Middle frontal gyrus (tissue), 1 donor: ENCODE data around the gene NLRX1.
"Not testable (repeated sequence)": the region's sequence is repeated elsewhere in the genome, so short reads cannot be mapped to it uniquely, and the experiment has no call there.

Experiments used
- DNase-seq: peaks from one replicate; pipeline ENCODE4 v3.0.0-alpha.2; 2015; ENCODE audit warnings: low spot score; ENCODE audit errors: extremely low spot score

NLRX1 gene, protein sequence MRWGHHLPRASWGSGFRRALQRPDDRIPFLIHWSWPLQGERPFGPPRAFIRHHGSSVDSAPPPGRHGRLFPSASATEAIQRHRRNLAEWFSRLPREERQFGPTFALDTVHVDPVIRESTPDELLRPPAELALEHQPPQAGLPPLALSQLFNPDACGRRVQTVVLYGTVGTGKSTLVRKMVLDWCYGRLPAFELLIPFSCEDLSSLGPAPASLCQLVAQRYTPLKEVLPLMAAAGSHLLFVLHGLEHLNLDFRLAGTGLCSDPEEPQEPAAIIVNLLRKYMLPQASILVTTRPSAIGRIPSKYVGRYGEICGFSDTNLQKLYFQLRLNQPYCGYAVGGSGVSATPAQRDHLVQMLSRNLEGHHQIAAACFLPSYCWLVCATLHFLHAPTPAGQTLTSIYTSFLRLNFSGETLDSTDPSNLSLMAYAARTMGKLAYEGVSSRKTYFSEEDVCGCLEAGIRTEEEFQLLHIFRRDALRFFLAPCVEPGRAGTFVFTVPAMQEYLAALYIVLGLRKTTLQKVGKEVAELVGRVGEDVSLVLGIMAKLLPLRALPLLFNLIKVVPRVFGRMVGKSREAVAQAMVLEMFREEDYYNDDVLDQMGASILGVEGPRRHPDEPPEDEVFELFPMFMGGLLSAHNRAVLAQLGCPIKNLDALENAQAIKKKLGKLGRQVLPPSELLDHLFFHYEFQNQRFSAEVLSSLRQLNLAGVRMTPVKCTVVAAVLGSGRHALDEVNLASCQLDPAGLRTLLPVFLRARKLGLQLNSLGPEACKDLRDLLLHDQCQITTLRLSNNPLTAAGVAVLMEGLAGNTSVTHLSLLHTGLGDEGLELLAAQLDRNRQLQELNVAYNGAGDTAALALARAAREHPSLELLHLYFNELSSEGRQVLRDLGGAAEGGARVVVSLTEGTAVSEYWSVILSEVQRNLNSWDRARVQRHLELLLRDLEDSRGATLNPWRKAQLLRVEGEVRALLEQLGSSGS

DNA sequence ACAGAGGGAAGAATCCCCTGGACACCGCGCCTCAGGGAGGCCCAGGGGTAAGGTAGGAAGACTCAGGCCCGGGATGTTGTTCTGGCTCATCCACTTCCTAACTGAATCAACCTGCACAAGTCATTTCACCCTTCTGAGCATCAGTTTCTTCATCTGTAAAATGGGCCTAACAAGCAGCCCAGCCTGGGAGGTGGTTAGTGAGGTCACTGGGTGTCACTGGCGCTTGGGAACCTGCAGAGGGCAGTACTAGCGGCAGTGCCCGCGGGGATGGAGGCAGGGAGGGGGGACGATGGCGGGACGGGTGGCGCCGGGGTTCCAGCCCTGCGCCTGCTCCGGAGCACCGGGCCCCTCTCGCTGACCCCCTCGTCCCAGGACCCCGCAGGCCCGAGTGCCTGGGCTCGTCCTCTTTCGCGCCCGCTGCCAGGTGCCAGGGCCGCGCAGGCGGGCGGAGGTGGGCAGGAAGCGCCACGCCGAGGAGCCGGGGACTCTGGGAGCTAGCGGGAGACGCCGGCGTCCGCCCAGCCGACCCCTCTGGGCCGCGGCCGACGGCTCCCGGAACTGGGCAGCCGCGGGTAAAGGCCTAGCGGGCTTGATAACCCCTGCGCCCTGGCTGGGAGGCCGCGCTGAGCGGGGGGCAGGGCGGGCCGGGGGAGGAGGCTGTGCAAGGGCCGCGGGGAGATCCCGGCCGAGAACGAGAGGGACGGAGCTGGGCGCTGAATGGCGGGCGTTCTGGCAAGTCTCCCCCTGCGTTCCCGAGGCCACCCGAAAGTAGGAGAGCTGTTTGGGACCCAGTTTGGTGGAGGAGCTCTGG is at the start of gene NLRX1:
Gene NLRX1 (plus strand): TSS at position 255 of the 811 bp plus-strand sequence. CDS start 2,679 bp downstream, outside the sequence.
- DNase-seq = peak; percentile 64

DNA sequence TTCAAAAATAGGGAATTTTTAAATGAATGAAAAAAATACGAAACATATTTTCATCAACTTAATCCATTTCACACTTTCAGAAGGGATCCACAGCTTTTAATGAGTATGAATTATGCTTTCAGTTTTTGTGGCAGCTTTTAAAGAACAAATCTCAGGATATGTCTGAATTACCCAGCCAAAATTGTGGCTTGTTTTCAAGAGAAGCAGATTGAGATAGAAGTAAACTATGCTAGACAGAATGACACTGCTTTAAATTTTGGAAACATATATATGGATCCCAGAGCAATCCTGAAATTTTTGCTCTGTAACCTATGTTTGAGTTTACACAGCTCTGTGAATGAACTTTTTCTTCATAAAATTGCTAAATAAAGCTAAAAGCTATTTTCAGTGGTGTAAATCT is 49.6 kb upstream of the NLRX1 start:
- DNase-seq = no peak

DNA sequence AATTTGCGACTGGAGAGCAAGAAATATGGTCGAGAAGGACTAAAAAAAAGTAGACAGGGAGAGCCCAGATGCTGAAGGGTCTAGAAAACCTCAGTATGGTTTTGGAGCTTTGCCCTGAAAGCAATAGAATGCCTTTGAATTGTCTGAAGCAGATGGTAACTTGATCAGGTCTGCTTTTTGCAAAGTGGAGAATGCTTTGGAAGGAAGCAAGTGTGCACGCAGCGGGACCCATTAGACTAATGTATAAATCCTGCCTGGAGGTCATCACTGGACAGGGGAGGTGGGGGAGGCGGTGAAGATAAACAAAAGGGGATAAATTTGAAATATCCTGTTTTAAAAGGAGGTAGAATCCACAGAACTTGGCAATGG is 47.9 kb upstream of the NLRX1 start:
- no peak for DNase-seq

DNA sequence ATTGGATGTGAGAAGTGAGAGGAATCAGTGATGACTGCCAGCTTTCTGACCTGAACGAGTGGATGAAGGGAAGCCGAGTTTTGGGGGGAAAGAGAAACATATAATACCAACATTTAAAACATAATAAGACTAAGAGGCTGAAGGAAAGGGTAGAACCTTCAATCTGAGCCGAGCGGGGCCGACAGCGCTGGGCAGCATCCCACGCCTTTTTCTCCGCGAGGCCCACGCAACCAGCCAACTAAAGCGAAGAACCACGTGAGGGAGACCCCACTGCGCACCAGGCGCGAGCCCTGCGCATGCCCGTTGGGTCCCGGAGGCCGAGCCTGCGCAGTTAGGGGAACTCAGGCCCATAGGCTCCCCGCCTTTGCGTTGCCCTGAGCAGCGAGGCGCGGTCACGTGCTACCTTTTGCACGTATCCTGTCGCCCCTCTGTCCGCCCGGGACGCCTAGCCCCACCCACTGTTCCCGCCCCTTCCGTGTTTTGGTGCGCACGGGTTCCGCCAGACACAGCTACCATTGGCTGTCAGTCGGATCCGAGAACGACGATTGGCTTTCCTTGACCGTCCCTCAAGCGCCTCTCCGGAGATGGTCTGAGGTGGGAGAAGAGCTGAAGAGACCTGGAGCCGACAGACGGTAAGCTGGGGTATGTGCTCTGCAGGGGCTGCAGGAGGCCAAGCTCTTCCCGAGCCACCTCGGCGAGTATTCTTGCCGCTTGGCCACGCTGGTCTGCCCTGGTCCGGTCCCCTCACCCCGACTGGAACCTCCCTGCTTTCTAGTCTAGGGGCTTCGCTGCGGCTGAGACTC is 47.3 kb upstream of the NLRX1 start, which contains the start of gene HINFP:
Gene HINFP (plus strand): TSS at position 573 of the 803 bp plus-strand sequence. CDS start 5,365 bp downstream, outside the sequence.
- DNase-seq = peak; percentile 99

DNA sequence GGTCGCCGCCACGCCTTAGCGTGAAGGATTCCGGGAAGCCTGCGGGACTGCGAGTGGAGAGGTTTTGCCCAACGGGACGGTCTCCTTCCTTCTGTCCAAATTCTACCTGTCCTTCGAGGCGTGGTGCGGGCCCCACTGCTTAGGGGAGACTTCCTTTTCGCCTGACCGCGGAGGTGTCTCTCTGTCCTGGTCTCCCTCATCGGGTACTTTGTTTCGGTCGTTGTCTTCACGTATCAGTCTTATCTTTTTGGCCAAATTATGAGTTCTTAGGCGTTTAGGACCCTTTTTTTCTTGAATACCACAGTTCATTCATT is 46.8 kb upstream of the NLRX1 start:
- DNase-seq = no peak

DNA sequence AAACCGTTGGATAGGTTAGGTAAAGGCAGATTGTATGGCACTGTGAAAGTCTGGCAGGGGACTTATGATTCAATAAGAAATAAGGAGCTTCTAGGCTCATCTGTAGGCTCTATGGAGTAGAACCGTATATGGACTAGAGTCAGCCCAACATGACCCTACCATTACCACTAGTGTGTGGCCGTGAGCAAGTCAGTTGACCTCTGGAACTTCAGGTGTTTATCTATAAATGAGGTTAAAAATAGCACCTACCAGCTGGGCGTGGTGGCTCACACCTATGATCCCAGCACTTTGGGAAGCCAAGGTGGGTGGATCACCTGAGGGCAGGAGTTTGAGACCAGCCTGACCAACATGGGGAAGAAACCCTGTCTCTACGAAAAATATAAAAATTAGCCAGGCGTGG is 42.7 kb upstream of the NLRX1 start:
- no peak for DNase-seq

DNA sequence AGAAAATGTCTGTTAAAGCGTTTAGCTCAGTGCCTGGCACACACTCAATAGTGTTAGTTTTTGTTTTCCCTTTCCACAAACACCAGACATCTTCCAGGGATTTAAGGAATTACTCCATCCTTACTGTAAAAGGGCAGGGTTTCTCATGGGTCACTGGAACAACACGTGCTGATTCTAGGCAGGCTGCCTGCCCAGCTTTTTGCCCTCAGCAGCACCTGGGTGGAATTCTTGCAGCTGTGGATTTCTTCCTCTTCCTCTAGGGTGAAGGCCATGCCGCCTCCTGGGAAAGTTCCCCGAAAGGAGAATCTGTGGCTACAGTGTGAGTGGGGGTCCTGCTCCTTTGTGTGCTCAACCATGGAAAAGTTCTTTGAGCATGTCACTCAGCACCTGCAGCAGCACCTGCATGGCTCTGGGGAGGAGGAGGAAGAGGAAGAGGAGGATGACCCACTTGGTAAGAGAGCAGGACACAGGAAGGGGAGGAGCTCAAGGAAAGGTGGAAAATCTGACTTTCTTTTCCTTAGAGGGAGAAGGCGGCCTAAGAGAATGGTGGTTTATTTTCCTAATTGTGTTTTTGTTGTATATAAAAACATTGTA is 41.8 kb upstream of the NLRX1 start:
- no peak for DNase-seq

DNA sequence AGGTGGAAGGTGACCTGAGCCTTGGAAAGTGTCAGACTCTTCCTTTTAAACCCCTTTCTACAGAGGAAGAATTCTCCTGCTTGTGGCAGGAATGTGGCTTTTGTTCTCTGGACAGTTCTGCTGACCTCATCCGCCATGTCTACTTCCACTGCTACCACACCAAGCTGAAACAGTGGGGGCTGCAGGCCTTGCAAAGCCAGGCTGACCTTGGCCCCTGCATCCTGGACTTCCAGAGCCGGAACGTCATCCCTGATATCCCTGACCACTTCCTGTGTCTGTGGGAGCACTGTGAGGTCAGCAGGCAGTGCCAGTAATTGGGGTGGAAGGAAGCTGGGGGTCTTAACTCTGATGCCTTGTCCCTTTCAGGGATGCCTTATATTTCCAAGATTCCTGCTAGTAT is 37.9 kb upstream of the NLRX1 start:
- no peak for DNase-seq

DNA sequence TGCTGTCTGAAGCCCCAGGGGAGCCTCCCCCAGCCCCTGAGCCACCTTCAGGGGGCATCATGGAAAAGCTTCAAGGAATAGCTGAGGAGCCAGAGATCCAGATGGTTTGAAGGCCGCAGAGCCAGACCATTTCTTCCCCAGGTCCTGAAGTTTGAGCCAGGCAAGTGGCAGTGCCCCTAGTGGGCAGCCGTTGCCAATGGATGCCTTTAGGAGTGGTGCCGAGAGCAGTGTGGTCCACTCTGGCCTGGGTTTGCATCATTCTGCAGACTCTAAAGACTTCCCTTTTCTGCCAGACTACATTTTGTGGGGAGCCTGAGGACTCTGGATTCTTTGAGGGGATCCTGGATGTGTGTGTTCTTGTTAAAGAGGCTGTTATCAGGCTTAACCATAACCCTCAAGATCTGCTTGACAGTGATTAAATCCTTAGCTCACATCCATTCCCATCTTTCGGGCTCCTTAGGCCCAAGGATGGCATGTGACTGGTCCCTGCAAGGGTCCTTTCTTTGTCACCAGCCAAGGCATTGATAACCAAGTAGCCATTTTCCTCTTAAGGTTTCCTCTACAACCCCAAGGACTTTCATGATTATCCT is 34.0 kb upstream of the NLRX1 start:
- no peak for DNase-seq

DNA sequence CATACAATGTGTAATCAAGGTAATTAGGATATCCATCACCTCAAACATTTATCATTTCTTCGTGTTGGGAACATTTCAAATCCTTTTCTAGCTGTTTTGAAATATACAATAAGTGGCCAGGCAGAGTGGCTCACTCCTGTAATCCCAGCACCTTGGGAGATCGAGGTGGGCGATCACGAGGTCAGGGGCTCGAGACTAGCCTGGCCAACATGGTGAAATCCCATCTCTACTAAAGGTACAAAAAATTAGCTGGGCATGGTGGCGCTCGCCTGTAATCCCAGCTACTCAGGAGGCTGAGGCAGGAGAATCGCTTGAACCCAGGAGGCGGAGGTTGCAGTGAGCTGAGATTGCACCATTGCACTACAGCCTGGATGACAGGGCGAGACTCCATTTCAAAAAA is 29.2 kb upstream of the NLRX1 start:
- DNase-seq = not testable (repeated sequence)

DNA sequence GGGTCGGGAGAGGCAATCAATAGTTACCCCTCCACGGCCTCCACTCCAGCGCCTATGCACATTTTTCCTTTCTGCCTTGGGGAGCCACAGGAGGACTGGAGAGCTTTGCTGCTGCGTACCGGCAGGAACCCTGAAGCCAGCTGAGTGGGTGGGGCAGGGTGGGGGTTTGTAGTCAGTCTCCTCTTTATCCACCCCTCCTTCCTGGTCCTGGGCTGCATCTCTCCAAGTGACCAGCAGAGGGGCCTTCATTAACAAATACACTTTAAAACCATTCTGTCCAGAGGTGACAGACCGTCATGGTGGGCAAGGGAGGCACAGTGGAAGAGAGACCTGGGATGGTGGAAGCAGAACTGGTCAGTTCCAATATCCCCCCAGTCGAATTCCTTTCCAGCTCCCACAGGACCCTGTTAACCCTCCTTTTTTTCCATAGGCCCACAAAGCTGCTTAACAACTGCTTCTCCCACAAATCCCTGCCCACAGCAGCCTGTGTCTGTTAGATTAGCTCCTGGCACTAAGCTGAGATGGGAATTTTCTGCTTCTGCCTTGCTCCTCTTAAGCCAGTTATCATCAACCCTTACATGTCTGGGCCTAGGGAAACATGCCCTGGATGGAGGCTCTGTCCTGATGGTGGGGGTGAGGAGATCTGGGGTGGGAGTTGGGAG is 23.6 kb upstream of the NLRX1 start:
- DNase-seq = no peak

DNA sequence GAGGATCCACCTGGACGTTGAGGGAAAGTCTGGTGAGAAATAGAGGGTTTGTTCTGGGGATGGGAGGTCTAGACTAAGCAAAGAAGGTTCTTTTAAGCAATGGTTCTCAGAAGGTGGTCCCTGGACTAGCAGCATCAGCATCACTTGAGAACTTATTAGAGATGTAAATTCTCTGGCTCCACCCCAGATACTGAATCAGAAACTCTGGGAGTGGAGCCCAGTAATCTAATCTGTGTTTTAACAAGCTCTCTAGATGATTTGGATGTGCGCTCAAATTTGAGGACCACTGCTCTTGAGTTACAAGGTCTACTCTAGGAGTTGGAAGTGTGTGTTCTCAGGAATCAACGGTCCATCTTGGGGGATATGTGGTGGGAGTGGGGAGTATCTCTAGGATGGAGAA is 23.0 kb upstream of the NLRX1 start:
- DNase-seq = no peak

DNA sequence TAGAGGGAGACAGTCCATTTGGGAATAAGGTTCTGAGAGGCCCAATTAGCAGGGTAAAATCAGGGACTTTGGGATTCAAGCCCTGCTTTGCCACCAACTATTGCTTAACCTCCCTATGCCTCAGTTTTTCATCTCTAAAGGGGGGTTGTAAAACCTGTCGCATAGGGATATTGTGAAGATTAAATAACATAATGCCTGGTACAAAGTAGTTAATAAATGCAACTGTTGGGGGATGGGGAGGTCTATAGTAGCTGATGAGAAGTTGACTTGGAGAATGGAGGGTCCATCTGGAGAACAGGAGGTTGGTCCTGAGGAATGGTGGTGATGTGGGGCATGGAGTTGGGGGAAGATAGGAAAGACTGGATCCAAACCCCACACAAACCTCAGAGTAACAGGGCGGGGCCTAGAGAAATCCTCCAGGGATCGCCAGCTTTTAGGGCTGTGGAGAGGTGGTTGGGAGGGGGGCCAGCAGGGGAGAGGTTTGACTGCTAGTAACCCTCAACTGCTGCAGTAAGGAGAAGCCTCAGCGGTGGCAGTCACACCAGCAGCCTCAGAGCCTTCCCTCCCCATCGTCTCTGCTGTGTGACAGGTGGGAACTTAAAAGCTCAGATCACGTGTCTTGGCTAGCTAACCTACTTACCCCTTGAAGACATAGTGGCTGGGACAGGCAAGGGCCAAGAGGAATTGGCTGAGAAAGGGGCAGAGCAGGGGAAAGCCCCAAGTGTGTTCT is 20.8 kb upstream of the NLRX1 start:
- no peak for DNase-seq

DNA sequence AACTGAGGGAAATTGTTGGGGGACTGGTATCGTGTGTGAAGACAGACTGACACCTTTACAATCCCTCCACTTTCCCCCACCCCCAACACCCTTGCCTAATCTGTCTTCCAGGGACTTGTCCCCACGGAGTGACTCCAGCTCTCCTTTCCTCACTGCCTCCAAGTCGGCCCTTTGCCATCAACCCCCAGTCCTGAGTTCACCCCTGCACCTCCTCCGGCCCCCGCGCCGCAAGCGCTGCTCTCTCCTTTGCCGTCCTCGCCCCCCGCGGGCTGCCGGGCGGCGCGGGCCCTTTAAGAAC is 19.9 kb upstream of the NLRX1 start:
- DNase-seq = no peak

DNA sequence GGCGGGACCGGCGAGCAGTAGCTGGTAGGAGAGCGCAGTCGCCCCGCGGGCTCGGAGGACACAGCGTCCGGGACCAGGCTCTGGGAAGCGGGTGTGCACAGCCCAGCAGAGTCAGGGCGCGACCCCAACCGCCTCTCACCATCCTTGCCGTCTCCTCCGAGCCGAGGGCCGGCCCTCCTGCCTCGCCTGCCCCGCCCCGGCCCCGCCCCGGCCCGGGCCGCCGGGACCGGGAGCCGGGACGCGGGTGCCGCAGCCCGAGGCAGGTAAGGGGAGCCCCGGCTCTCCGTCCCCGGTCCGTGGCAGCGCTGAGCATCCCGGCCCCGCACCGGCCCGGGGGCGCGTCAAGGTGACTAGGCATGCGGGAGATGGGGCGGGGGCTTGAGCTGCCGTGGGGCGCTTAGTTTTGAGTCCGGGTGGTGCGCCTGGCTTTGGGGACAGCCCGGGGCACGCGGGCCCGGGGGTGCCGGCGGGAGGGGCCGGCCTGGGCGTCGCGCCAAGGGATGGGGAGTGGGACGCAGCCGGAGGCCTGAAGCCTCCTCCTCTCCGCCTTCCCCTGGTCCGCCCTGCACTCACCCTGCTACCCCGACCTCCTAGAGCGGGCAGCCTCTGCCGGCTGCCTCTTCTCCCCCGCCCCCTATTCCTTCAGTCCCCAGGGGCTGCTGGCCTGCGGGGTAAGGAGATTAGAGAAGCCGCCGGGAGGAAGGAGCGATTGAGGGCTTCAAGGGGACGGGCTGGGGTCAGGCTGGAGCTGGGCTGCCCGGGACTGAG is 19.3 kb upstream of the NLRX1 start, which contains the start of gene ABCG4:
Gene ABCG4 (plus strand): TSS at position 35 of the 768 bp plus-strand sequence. CDS start 914 bp downstream, outside the sequence.
- no peak for DNase-seq

DNA sequence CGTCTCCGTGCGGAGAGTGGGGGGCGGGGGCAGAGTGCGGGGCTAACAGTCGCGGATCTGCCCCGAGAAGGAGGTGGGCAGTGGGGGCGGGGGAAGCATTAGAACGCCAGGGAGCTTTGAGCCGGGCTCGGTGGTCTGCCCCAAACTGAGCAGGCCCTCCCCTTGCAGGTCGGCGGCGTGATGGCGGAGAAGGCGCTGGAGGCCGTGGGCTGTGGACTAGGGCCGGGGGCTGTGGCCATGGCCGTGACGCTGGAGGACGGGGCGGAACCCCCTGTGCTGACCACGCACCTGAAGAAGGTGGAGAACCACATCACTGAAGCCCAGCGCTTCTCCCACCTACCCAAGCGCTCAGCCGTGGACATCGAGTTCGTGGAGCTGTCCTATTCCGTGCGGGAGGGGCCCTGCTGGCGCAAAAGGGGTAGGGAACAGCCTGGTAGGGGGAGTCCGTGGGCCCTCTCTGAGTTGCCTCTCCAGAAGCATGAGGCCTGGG is 18.7 kb upstream of the NLRX1 start:
- no peak for DNase-seq

DNA sequence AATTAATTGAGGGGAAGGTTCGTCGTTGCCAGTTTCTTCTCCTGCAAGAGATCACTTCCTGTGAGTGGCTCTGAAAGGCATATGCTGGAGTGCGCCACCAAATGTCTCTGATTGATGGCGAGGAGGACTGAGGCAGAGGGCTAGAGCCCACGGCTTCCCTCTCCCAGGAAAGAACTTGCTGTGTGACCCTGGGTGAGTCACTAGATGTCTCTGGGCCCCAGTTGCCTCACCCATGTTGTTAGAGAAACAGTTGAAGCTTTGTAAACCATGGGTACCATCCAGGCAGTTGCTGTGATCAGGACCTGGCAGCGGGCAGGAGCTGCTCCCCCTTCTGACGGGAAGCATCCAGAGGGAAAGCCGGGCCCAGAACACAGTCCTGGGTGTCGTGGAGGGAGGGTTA is 16.5 kb upstream of the NLRX1 start:
- no peak for DNase-seq

DNA sequence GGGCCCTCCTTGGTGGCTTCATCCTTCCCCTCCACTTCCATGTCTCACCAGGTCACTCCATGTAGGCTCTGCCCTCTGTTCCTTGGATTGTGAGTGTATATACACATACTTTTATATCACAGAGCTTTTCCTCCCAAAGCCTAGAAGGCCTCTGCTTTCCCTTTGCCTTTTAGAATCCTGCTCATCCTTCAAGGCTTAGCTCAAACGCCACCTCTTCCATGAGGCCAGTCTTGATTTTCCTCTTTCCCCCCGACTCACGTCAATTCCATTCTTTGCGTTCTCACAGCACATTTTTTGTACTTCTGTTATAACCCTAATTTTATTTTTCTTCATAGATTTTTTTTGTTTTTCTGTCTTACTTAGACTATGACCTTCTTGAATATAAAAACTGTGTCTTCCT is 15.9 kb upstream of the NLRX1 start:
- DNase-seq = no peak
